Astrocyte of the spinal cord (primary cell): ENCODE data around the gene DNAH10.
"Not testable (repeated sequence)": the region's sequence is repeated elsewhere in the genome, so short reads cannot be mapped to it uniquely, and the experiment has no call there.

Source experiments
- DNase-seq: peaks from one replicate; pipeline ENCODE4 v3.0.0; 2011; ENCODE audit warnings: low read depth, low spot score
- H3K4me3 ChIP-seq: 2 replicates; pipeline ENCODE4 v1.5.1; 2011; ENCODE audit warnings: low read depth, mild to moderate bottlenecking, low read length, moderate library complexity
- CTCF ChIP-seq: IDR thresholded peaks from 2 replicates; pipeline ENCODE4 v1.5.1; 2012; ENCODE audit warnings: low read depth, mild to moderate bottlenecking, low read length, inconsistent platforms
- in situ Hi-C: cut with HindIII; loops from 2 replicates; pipeline ENCODE4 v1.10.0; 2017; ENCODE audit warnings: low sequenced_read_pairs

Gene DNAH10

GRCh38 chr12:123782997-123783792, 21.1 kb downstream of the DNAH10 start:
- DNase-seq, result no peak
- H3K4me3 ChIP-seq, result no peak overlapping the region
- no peak for TF ChIP-seq CTCF
- in situ Hi-C loops, result no loop called here

- TF ChIP-seq CTCF, result no peak
- no peak for DNase-seq
- in situ Hi-C loops, result no loop called here
- H3K4me3 ChIP-seq, result no peak overlapping the region
Observed at GRCh38 chr12:123787466-123787865, 25.4 kb downstream of the DNAH10 start.

- no peak for TF ChIP-seq CTCF
Observed at GRCh38 chr12:123788541-123788940, 26.4 kb downstream of the DNAH10 start.

GRCh38 chr12:123789422-123789821, 27.3 kb downstream of the DNAH10 start:
- in situ Hi-C loops, H3K4me3 ChIP-seq, DNase-seq: not testable (repeated sequence)

More at GRCh38 chr12:123788541-123788940, 26.4 kb downstream of the DNAH10 start:
- in situ Hi-C loops, result no loop called here
- no peak for DNase-seq
- no peak overlapping the region for H3K4me3 ChIP-seq

- TF ChIP-seq CTCF, result no peak
- no peak overlapping the region for H3K4me3 ChIP-seq
- in situ Hi-C loops, result no loop called here
- DNase-seq, result no peak
Observed at GRCh38 chr12:123790905-123791467, 28.9 kb downstream of the DNAH10 start.

- in situ Hi-C loops, result no loop called here
- TF ChIP-seq CTCF, result no peak
- no peak overlapping the region for H3K4me3 ChIP-seq
- no peak for DNase-seq
Observed at GRCh38 chr12:123794027-123794426, 31.9 kb downstream of the DNAH10 start.

GRCh38 chr12:123798518-123798917, 36.4 kb downstream of the DNAH10 start:
- in situ Hi-C loops, result no loop called here
- no peak for TF ChIP-seq CTCF
- DNase-seq, result no peak
- no peak overlapping the region for H3K4me3 ChIP-seq
